Endothelial cell (in vitro differentiated cells): Measurements from ENCODE around the gene PAPPA. TPM values are rescaled to one million over a fixed set of nuclear protein-coding genes. Genes with fewer than 3 reads are reported as not detected.

Experiments used
- DNase-seq: peaks from one replicate; pipeline ENCODE4 v3.0.0; 2021; ENCODE audit warnings: low spot score
- H3K27ac Mint-ChIP-seq: one replicate; pipeline ENCODE4 v1.8.0; 2021; ENCODE audit warnings: mixed read lengths, inconsistent platforms; ENCODE audit not compliant: unreplicated experiment
- H3K27me3 Mint-ChIP-seq: one replicate; pipeline ENCODE4 v1.8.0; 2021; ENCODE audit warnings: mild to moderate bottlenecking, moderate library complexity, mixed read lengths, inconsistent platforms; ENCODE audit not compliant: unreplicated experiment
- H3K36me3 Mint-ChIP-seq: one replicate; pipeline ENCODE4 v1.8.0; 2021; ENCODE audit warnings: mild to moderate bottlenecking, low read depth, mixed read lengths, inconsistent platforms; ENCODE audit not compliant: unreplicated experiment
- H3K4me1 Mint-ChIP-seq: one replicate; pipeline ENCODE4 v1.8.0; 2021; ENCODE audit warnings: mild to moderate bottlenecking, mixed read lengths, inconsistent platforms; ENCODE audit not compliant: unreplicated experiment
- H3K4me3 Mint-ChIP-seq: one replicate; pipeline ENCODE4 v1.8.0; 2021; ENCODE audit warnings: mild to moderate bottlenecking, mixed read lengths, inconsistent platforms; ENCODE audit not compliant: unreplicated experiment
- H3K9me3 Mint-ChIP-seq: one replicate; pipeline ENCODE4 v1.8.0; 2021; ENCODE audit warnings: mixed read lengths, inconsistent platforms; ENCODE audit not compliant: unreplicated experiment
- CTCF ChIP-seq: fragments of 200-600 bp; sonication (generic); IDR thresholded peaks from one replicate; pipeline ENCODE4 v1.5.0; 2021; ENCODE audit warnings: antibody characterized with exemption; ENCODE audit not compliant: unreplicated experiment
- total RNA-seq: library from RNA; stranded (reverse); fragmentation: NEBNext Ultra II Directional; extraction: Animal tissue kit (Norgen Biotek cat#: 25700); gene quantifications from one replicate; pipeline ENCODE4 v1.2.1, GENCODE V29; 2021; ENCODE audit not compliant: unreplicated experiment

The PAPPA gene
- total RNA-seq, 1 donor from 2014 or later = 1.4 TPM

GRCh38 chr9:116213693-116214047 is 60.1 kb downstream of the PAPPA start:
- H3K4me3 Mint-ChIP-seq = no peak overlapping the region
- H3K27me3 Mint-ChIP-seq = peaks cover 3% of the 10 kb centered on the region
- H3K27ac Mint-ChIP-seq = no peak overlapping the region
- no peaks in the 10 kb centered on the region for H3K4me1 Mint-ChIP-seq
- DNase-seq = no peak
- no peak for TF ChIP-seq CTCF
- no peaks in the 10 kb centered on the region for H3K36me3 Mint-ChIP-seq
- no peaks in the 10 kb centered on the region for H3K9me3 Mint-ChIP-seq

- no peak for TF ChIP-seq CTCF
- H3K27ac Mint-ChIP-seq = no peak overlapping the region
- no peaks in the 10 kb centered on the region for H3K9me3 Mint-ChIP-seq
- H3K36me3 Mint-ChIP-seq = no peaks in the 10 kb centered on the region
- no peak for DNase-seq
- no peaks in the 10 kb centered on the region for H3K4me1 Mint-ChIP-seq
- peaks cover 3% of the 10 kb centered on the region for H3K27me3 Mint-ChIP-seq
- H3K4me3 Mint-ChIP-seq = no peak overlapping the region
These were observed 64.8 kb downstream of the PAPPA start for GRCh38 chr9:116218399-116218798.

GRCh38 chr9:116219686-116220085 is 66.1 kb downstream of the PAPPA start:
- no peak for TF ChIP-seq CTCF
- H3K36me3 Mint-ChIP-seq = no peaks in the 10 kb centered on the region

GRCh38 chr9:116223926-116224325 is 70.3 kb downstream of the PAPPA start:
- Mint-ChIP-seq H3K36me3 (no peaks in the 10 kb centered on the region), H3K27ac (no peak overlapping the region), H3K27me3 (no peaks in the 10 kb centered on the region), H3K4me3 (no peak overlapping the region), H3K9me3 (no peaks in the 10 kb centered on the region), H3K4me1 (no peaks in the 10 kb centered on the region)
- no peak for TF ChIP-seq CTCF
- DNase-seq = no peak

More at GRCh38 chr9:116219686-116220085, 66.1 kb downstream of the PAPPA start:
- DNase-seq = no peak
- no peak overlapping the region for H3K4me3 Mint-ChIP-seq
- no peaks in the 10 kb centered on the region for H3K4me1 Mint-ChIP-seq
- H3K27me3 Mint-ChIP-seq = peaks cover 3% of the 10 kb centered on the region
- no peak overlapping the region for H3K27ac Mint-ChIP-seq
- no peaks in the 10 kb centered on the region for H3K9me3 Mint-ChIP-seq

- no peak for TF ChIP-seq CTCF
- no peak overlapping the region for H3K4me3 Mint-ChIP-seq
- DNase-seq = no peak
- H3K27ac Mint-ChIP-seq = no peak overlapping the region
- no peaks in the 10 kb centered on the region for H3K9me3 Mint-ChIP-seq
- peaks cover 1% of the 10 kb centered on the region for H3K27me3 Mint-ChIP-seq
- peaks cover 5% of the 10 kb centered on the region for H3K4me1 Mint-ChIP-seq
- no peaks in the 10 kb centered on the region for H3K36me3 Mint-ChIP-seq
These were observed 76.6 kb downstream of the PAPPA start for GRCh38 chr9:116230051-116230632.
